Measurements from ENCODE around the gene HTR3C. TPM values are rescaled to one million over a fixed set of nuclear protein-coding genes. Genes with fewer than 3 reads are reported as not detected.
"Not testable (repeated sequence)": the region's sequence is repeated elsewhere in the genome, so short reads cannot be mapped to it uniquely, and the experiment has no call there.

HTR3C gene
- total RNA-seq, 1 experiment from 2014 or later: not detected

DNA sequence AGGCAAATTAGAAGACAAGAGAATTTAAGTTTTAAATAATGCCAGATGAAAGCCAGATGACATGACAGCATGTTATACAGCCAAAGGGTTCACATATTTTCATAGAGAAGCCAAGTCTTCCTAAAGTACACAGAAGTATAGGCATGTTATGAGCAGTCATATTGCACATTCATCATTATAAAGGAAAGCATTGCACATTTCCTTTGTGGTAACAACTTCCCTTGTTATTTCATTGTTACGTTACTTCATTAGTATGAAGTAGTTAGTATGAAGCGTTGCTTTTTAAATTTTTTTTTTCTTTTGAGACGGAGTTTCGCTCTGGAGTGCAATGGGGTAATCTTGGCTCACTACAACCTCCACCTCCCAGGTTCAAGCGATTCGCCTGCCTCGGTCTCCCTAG is 30.5 kb upstream of the HTR3C start:
- H3K9me3 Mint-ChIP-seq (ENCODE audit: low read depth, unreplicated experiment): no peaks in the 10 kb centered on the region
- peaks cover 14% of the 10 kb centered on the region for H3K36me3 Mint-ChIP-seq (ENCODE audit: insufficient read depth, unreplicated experiment)
- H3K27me3 Mint-ChIP-seq (ENCODE audit: unreplicated experiment): peaks cover 46% of the 10 kb centered on the region
- DNase-seq: no peak
- H3K27ac Mint-ChIP-seq (ENCODE audit: unreplicated experiment): no peak overlapping the region
- H3K4me3 Mint-ChIP-seq (ENCODE audit: low read depth, unreplicated experiment): no peak overlapping the region
- intact Hi-C loops (cut with micrococcal nuclease; ENCODE audit: unreplicated experiment): no loop called here
- BruUV-seq (replicated peaks): no TSS peak
- H3K4me1 Mint-ChIP-seq (ENCODE audit: low read depth, unreplicated experiment): peaks cover 7% of the 10 kb centered on the region
- TF ChIP-seq, protein P1, sequence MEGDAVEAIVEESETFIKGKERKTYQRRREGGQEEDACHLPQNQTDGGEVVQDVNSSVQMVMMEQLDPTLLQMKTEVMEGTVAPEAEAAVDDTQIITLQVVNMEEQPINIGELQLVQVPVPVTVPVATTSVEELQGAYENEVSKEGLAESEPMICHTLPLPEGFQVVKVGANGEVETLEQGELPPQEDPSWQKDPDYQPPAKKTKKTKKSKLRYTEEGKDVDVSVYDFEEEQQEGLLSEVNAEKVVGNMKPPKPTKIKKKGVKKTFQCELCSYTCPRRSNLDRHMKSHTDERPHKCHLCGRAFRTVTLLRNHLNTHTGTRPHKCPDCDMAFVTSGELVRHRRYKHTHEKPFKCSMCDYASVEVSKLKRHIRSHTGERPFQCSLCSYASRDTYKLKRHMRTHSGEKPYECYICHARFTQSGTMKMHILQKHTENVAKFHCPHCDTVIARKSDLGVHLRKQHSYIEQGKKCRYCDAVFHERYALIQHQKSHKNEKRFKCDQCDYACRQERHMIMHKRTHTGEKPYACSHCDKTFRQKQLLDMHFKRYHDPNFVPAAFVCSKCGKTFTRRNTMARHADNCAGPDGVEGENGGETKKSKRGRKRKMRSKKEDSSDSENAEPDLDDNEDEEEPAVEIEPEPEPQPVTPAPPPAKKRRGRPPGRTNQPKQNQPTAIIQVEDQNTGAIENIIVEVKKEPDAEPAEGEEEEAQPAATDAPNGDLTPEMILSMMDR (IDR thresholded peaks at IDR 0.05; ENCODE audit: unreplicated experiment): no peak
- CTCF ChIA-PET: no interaction called here

DNA sequence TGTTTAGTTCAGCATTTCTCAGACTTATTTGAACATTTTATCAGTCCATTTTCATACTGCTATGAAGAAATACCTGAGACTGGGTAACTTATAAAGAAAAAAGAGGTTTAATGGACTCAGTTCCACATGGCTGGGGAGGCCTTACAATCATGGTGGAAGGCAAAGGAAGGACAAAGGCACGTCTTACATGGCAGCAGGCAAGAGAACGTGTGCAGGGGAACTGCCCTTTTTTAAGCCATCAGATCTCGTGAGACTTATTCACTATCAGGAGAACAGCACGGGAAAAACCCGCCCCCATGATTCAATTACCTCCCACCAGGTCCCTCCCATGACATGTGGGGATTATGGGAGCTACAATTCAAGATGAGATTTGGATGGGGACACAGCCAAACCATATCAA is 27.6 kb upstream of the HTR3C start:
- H3K4me3 Mint-ChIP-seq (ENCODE audit: low read depth, unreplicated experiment); H3K36me3 Mint-ChIP-seq (ENCODE audit: insufficient read depth, unreplicated experiment); intact Hi-C loops (cut with micrococcal nuclease; ENCODE audit: unreplicated experiment); DNase-seq; H3K27ac Mint-ChIP-seq (ENCODE audit: unreplicated experiment); BruUV-seq (replicated peaks); H3K9me3 Mint-ChIP-seq (ENCODE audit: low read depth, unreplicated experiment); CTCF ChIA-PET; H3K4me1 Mint-ChIP-seq (ENCODE audit: low read depth, unreplicated experiment): not testable (repeated sequence)
- H3K27me3 Mint-ChIP-seq (ENCODE audit: unreplicated experiment): peaks cover 59% of the 10 kb centered on the region

GRCh38 chr3:184028275-184028890 is 24.5 kb upstream of the HTR3C start:
- H3K27ac Mint-ChIP-seq (ENCODE audit: unreplicated experiment); DNase-seq; H3K4me3 Mint-ChIP-seq (ENCODE audit: low read depth, unreplicated experiment); H3K9me3 Mint-ChIP-seq (ENCODE audit: low read depth, unreplicated experiment); H3K36me3 Mint-ChIP-seq (ENCODE audit: insufficient read depth, unreplicated experiment); H3K4me1 Mint-ChIP-seq (ENCODE audit: low read depth, unreplicated experiment); intact Hi-C loops (cut with micrococcal nuclease; ENCODE audit: unreplicated experiment); CTCF ChIA-PET; BruUV-seq (replicated peaks): not testable (repeated sequence)
- H3K27me3 Mint-ChIP-seq (ENCODE audit: unreplicated experiment): peaks cover 63% of the 10 kb centered on the region

DNA sequence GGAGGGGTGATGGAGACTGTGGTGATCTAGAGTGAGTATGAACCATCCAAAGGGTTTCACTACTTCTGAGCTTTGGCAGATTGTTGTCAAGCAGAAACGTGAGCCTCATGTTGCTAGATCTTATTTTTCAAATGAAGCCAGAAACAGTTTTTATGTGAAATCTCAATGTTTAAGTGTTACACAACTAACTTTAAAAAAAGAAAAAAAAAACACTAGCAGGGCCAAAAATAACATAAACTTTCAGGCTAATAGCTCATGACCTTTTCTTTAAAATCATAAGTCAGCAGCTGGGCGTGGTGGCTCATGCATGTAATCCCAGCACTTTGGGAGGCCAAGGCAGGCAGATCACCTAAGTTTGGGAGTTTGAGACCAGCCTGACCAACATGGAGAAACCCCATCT is 23.4 kb upstream of the HTR3C start:
- no peak for DNase-seq
- no TSS peak for BruUV-seq (replicated peaks)
- Mint-ChIP-seq H3K9me3 (ENCODE audit: low read depth, unreplicated experiment) (no peaks in the 10 kb centered on the region), H3K4me1 (ENCODE audit: low read depth, unreplicated experiment) (no peaks in the 10 kb centered on the region), H3K4me3 (ENCODE audit: low read depth, unreplicated experiment) (no peak overlapping the region), H3K27ac (ENCODE audit: unreplicated experiment) (no peak overlapping the region), H3K36me3 (ENCODE audit: insufficient read depth, unreplicated experiment) (no peaks in the 10 kb centered on the region), H3K27me3 (ENCODE audit: unreplicated experiment) (peaks cover 69% of the 10 kb centered on the region)
- intact Hi-C loops (cut with micrococcal nuclease; ENCODE audit: unreplicated experiment): no loop called here
- CTCF ChIA-PET: interaction anchor here (0.7 kb wide), 2 partner anchors 23 to 26 kb away, joined by 3 to 5 read pairs; no protein-coding TSS in a partner anchor
- TF ChIP-seq, protein P1 (IDR thresholded peaks at IDR 0.05; ENCODE audit: unreplicated experiment): no peak

DNA sequence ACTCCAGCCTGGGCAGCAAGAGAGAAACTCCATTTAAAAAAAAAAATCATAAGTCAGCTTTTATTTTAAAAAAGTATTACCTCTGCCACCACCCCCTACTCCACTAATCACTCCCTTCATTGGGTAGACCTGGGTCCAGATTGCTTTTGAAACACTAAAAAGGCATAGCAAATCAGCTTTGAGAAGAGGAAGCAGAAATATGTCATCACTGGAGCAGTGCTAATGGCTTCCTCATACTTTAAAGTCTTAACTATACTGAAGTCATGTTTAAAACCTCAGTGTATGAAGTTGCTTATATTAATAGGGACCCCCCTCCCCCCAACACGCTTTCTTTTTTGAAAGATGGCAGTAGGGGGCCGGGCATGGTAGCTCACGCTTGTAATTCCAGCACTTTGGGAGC is 22.3 kb upstream of the HTR3C start:
- no peak overlapping the region for H3K27ac Mint-ChIP-seq (ENCODE audit: unreplicated experiment)
- BruUV-seq (replicated peaks): no TSS peak
- H3K4me3 Mint-ChIP-seq (ENCODE audit: low read depth, unreplicated experiment): no peak overlapping the region
- TF ChIP-seq, protein P1 (IDR thresholded peaks at IDR 0.05; ENCODE audit: unreplicated experiment): no peak
- intact Hi-C loops (cut with micrococcal nuclease; ENCODE audit: unreplicated experiment): no loop called here
- peaks cover 80% of the 10 kb centered on the region for H3K27me3 Mint-ChIP-seq (ENCODE audit: unreplicated experiment)
- no peaks in the 10 kb centered on the region for H3K4me1 Mint-ChIP-seq (ENCODE audit: low read depth, unreplicated experiment)
- DNase-seq: no peak
- H3K36me3 Mint-ChIP-seq (ENCODE audit: insufficient read depth, unreplicated experiment): no peaks in the 10 kb centered on the region
- no peaks in the 10 kb centered on the region for H3K9me3 Mint-ChIP-seq (ENCODE audit: low read depth, unreplicated experiment)
- CTCF ChIA-PET: interaction anchor here (0.6 kb wide), 1 partner anchor 17 kb away, joined by 8 read pairs; no protein-coding TSS in a partner anchor
